GM21360 (cell line): ENCODE results near the gene MX2.
"Not testable (repeated sequence)": the region's sequence is repeated elsewhere in the genome, so short reads cannot be mapped to it uniquely, and the experiment has no call there.

Experiments used
- ATAC-seq: cut with Tn5 transposase; IDR thresholded peaks from one replicate; pipeline ENCODE4 v1.9.1; 2021; ENCODE audit warnings: mild to moderate bottlenecking, moderate library complexity; ENCODE audit not compliant: unreplicated experiment

MX2 gene

GRCh38 chr21:41411449-41412089 lies 49.7 kb downstream of the MX2 start:
- ATAC-seq = no peak

- not testable (repeated sequence) for ATAC-seq
These were observed 55.7 kb downstream of the MX2 start for GRCh38 chr21:41417505-41417904.

- ATAC-seq = no peak
These were observed 56.6 kb downstream of the MX2 start for GRCh38 chr21:41418393-41418792.

- no peak for ATAC-seq
These were observed 57.3 kb downstream of the MX2 start for GRCh38 chr21:41418956-41419680.

- ATAC-seq = peak; percentile 72
These were observed 58.4 kb downstream of the MX2 start for GRCh38 chr21:41419921-41420862.

- ATAC-seq = not testable (repeated sequence)
These were observed 59.2 kb downstream of the MX2 start for GRCh38 chr21:41420998-41421397.

GRCh38 chr21:41422546-41423304 lies 60.9 kb downstream of the MX2 start:
- ATAC-seq = no peak

- not testable (repeated sequence) for ATAC-seq
These were observed 61.4 kb downstream of the MX2 start for GRCh38 chr21:41423305-41423636.

GRCh38 chr21:41425588-41425953 lies 63.7 kb downstream of the MX2 start:
- no peak for ATAC-seq

GRCh38 chr21:41425954-41426675 lies 64.3 kb downstream of the MX2 start, which contains the start of gene MX1:
TSS of gene MX1 (plus strand) at chr21:41426239. CDS start at chr21:41432071, 5,832 bp downstream.
- peak; percentile 77 for ATAC-seq

GRCh38 chr21:41426676-41427404 lies 65.0 kb downstream of the MX2 start:
- no peak for ATAC-seq

- ATAC-seq = no peak
These were observed 65.7 kb downstream of the MX2 start for GRCh38 chr21:41427556-41427955.

- ATAC-seq = no peak
These were observed 66.5 kb downstream of the MX2 start for GRCh38 chr21:41428311-41428710.

- ATAC-seq = no peak
These were observed 67.0 kb downstream of the MX2 start for GRCh38 chr21:41428847-41429246.

GRCh38 chr21:41429305-41429704 lies 67.5 kb downstream of the MX2 start:
- no peak for ATAC-seq

GRCh38 chr21:41429925-41430491 lies 68.2 kb downstream of the MX2 start:
- no peak for ATAC-seq

- peak; percentile 67 for ATAC-seq
These were observed 70.1 kb downstream of the MX2 start for GRCh38 chr21:41431788-41432548.
